ENCODE measurements around the gene SEMA5B.
A peak's percentile ranks its signal among the peaks of the same experiment; 100 is the strongest.

SEMA5B gene, protein sequence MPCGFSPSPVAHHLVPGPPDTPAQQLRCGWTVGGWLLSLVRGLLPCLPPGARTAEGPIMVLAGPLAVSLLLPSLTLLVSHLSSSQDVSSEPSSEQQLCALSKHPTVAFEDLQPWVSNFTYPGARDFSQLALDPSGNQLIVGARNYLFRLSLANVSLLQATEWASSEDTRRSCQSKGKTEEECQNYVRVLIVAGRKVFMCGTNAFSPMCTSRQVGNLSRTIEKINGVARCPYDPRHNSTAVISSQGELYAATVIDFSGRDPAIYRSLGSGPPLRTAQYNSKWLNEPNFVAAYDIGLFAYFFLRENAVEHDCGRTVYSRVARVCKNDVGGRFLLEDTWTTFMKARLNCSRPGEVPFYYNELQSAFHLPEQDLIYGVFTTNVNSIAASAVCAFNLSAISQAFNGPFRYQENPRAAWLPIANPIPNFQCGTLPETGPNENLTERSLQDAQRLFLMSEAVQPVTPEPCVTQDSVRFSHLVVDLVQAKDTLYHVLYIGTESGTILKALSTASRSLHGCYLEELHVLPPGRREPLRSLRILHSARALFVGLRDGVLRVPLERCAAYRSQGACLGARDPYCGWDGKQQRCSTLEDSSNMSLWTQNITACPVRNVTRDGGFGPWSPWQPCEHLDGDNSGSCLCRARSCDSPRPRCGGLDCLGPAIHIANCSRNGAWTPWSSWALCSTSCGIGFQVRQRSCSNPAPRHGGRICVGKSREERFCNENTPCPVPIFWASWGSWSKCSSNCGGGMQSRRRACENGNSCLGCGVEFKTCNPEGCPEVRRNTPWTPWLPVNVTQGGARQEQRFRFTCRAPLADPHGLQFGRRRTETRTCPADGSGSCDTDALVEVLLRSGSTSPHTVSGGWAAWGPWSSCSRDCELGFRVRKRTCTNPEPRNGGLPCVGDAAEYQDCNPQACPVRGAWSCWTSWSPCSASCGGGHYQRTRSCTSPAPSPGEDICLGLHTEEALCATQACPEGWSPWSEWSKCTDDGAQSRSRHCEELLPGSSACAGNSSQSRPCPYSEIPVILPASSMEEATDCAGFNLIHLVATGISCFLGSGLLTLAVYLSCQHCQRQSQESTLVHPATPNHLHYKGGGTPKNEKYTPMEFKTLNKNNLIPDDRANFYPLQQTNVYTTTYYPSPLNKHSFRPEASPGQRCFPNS

GRCh38 chr3:123027292-123028232, at the start of gene SEMA5B:
Gene SEMA5B, minus strand, starts transcription at chr3:123027763. Its CDS starts 66,500 bp downstream, at chr3:122961263.
- DNase-seq = no peak

DNA sequence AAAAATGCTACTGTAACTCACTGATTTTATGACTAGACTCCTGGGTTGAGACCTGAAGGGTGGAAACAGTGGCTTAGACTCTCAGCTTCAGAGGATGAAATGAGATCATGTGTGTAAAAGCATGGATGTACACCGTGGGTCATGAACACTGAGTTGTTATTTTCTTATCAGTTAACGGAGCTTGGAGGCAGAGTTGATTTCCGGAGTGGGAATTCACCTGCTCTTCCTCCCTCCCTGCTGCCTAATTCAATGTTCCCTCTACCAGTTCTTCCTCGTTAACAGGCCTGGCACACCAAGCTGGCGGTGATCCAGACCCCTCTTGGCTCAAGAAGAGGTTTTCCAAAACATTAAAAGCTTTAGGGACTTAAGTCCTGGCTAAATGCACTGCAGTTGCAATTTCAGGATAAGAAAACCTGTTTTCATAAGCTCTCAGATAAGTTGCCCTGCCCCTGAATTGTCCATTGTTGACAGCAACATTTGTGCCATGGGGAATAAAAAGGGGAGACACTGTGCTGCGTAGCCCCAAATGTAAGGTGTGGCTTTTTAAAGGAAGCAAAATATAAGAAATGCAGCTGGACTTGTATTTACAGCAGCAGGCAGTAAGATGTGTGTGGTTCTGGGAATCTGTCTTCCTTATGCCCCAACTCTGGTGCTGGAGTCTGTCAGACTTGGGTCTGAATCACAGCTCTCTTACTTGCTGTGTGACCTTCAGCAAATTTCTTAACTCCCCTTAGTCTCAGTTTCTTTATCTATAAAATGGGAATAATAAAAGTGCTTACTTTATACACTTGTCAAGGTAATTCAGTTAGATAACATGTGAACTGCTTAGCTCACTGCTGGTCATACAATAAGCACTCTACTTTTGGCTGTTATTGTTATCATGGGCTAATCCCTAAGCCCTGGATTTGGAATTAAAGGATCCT, 49.2 kb upstream of the SEMA5B start:
- no peak for DNase-seq

DNA sequence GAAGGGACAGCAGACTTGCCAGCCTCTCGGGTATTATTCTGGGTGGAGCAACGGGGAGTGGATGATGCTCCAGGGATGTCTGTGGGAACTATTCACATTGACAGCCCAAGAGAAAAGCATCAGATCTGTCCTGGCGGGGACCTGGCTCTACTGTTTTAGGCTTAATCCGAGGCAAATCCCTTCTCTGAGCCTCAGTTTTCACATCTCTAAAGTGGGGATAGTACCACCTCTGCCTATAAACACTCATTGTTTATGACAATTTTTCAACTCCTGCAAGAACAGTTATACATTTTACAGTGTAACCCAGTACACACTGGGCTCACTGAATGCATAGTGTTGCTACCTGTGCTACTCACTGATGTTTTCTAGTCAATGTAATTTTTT, 48.5 kb upstream of the SEMA5B start:
- no peak for DNase-seq

- DNase-seq = no peak
These were observed 47.8 kb upstream of the SEMA5B start for GRCh38 chr3:123075359-123075758.

DNA sequence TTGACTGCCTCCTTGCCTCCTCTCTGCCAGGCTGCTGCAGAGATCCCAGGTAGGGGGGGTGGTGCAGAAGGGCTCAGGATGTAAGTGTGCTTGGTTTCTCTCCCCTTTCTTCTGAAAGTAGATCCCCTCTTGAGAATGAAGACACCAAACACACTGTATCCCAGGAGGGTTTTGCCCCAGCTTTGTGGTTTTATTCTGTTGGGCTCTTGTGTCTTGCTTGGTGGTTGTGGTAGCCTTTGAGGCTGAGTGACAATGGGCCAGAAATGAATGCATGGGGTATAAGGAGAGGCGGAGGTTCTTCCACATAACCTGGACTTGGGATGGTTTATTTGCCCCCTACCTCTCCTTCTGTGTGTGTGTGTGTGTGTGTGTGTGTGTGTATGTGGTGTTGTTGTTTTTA, 45.0 kb upstream of the SEMA5B start:
- DNase-seq = no peak

DNA sequence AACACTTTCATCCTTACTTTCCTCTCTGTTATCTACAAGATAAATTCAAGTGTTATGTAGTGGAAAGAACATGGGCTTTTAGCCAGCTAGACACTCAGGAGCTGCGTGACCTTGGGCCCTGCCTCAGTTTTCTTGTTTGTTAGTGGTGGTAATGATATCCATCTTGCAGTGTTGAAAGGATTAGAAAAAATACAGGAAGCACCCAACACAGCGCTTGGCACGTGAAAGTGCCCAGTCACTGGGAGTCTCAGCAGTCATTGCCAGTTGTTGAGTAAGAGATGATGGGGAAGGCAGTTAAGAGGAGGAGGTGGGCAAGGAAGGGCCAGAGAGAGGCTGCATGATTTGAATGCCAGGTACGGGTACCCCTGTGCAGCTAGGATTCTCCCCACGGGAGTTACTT, 44.6 kb upstream of the SEMA5B start:
- no peak for DNase-seq

GRCh38 chr3:123071581-123071980, 44.0 kb upstream of the SEMA5B start:
- DNase-seq = no peak

GRCh38 chr3:123071146-123071545, 43.6 kb upstream of the SEMA5B start:
- DNase-seq = no peak

- DNase-seq = no peak
These were observed 42.9 kb upstream of the SEMA5B start for GRCh38 chr3:123070510-123070909.

GRCh38 chr3:123068601-123069381, 41.2 kb upstream of the SEMA5B start:
- DNase-seq = no peak

- DNase-seq = no peak
These were observed 40.4 kb upstream of the SEMA5B start for GRCh38 chr3:123067689-123068600.

DNA sequence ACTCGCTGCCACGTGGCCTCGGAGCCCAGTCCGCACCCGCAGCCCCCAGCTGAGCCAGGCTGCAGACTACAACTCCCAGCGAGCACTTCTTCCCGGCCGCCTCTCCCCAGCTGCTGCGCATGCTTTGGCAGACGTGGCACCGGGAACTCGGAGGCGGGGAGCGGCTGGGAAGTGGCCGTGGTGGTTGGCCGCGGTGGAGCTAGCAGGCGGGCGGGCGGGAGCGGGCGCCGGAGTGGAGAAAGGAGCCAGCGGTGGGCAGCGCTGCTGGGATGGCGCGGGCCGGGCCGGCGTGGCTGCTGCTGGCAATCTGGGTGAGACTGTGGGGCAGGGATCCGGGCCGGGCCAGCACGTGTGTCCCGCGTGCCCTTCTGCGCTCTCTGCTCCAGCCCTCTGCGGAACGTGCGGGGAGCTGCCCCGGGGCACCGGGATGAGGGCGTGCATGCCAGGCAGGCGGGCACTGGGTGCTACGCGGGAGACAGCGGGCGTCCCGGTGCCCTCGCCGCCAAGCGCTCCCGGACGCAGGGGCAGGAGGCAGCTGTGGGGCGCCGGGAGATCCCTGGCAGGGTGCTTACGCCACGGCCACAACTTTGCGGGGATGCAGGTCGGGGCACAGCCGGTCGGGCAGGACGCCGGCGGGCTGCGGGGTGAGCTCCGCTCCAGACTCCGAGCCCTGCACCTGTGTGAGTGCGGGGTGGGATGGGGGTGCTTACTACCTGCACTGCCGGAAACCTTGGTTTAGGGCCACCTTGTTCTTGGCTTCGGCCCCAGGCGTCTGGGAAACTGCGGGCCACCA, 39.5 kb upstream of the SEMA5B start, which contains the start of gene PDIA5:
Gene PDIA5 (plus strand): TSS at position 130 of the 793 bp plus-strand sequence. CDS start 140 bp downstream, at position 270.
- DNase-seq = peak; percentile 18 to 38

GRCh38 chr3:123066599-123066895, 39.0 kb upstream of the SEMA5B start:
- DNase-seq = no peak

- no peak for DNase-seq
These were observed 37.4 kb upstream of the SEMA5B start for GRCh38 chr3:123064914-123065313.

DNA sequence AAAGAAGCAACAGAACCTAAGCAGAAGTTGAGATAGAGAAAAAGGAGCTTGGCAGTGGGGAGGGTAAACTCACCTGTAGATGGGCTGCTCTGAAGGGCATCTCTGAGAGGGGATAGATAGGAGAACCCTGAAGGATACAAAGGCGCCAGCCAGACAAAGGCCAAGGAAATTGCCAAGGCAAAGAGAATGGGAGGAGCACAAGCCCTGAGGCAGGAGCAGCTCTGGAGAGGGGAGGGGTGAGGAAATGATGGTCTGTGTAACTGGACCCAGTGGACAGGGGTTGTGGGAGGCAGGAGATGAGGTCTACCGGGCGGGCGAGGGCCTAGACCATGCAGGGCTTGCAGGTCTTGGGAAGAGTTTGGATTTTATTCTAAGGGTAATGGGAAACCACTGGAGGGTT, 36.9 kb upstream of the SEMA5B start:
- DNase-seq = no peak

DNA sequence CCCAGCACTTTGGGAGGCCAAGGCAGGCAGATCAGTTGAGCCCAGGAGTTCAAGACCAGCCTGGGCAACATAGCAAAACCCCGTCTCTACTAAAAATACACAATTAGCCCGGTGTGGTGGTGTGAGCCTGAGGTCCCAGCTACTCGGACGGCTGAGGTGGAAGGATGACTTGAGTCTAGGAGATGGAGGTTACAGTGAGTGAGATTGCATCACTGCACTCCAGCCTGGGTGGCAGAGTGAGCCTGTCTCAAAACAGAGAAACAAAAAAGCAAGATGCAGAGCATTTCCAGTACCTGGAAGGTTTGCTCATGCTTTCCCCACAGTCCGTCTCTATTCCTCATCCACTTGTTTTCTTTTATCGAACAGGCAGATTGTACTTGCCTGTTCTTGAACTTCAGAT, 35.5 kb upstream of the SEMA5B start:
- DNase-seq = no peak

DNA sequence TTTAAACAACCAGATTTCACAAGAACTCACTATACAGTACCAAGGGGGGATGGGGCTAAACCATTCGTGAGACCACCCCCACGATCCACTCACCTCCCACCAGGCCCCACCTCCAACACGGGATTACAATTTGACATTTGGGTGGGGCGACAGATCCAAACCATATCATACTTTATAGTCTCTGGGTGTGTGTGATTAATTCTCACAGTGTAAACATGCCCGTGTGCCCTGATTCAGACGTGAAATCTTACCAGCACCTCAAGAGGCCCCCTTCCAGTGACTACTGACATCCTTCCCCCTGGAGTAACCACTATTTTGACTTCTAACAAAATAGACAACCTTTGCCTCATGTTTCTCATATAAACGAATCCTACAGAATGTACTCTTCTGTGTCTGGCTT, 34.3 kb upstream of the SEMA5B start:
- no peak for DNase-seq

DNA sequence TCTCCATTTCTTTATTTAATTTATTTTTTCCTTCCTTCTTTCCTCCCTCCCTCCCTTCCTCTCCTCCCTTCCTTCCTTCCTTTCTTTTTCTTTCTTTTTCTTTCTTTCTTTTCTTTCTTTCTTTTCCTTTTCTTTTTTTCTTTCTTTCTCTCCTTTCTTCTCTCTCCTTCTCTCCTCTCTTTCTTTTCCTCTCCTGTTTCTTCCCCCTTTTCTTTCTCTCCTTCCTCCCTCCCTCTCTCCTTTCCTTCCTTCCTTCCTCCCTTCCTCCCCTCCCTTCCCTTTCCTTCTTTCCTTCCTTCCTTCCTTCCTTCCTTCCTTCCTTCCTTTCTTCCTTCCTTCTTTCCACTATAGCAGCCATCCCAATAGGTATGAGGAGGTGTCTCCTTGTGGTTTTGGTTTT, 32.5 kb upstream of the SEMA5B start:
- no peak for DNase-seq
